ENCODE measurements around the gene NKX1-1.

NKX1-1 gene

GRCh38 chr4:1416948-1417260 lies 10.7 kb upstream of the NKX1-1 start:
- no peak for DNase-seq (ENCODE audit: low spot score)

GRCh38 chr4:1416051-1416947 lies 10.1 kb upstream of the NKX1-1 start:
- no peak for DNase-seq (ENCODE audit: low spot score)

- no peak for DNase-seq (ENCODE audit: low spot score)
Observed at GRCh38 chr4:1415681-1415981, 9.4 kb upstream of the NKX1-1 start.

GRCh38 chr4:1414831-1415680 lies 8.8 kb upstream of the NKX1-1 start:
- DNase-seq (ENCODE audit: low spot score), result no peak

DNA sequence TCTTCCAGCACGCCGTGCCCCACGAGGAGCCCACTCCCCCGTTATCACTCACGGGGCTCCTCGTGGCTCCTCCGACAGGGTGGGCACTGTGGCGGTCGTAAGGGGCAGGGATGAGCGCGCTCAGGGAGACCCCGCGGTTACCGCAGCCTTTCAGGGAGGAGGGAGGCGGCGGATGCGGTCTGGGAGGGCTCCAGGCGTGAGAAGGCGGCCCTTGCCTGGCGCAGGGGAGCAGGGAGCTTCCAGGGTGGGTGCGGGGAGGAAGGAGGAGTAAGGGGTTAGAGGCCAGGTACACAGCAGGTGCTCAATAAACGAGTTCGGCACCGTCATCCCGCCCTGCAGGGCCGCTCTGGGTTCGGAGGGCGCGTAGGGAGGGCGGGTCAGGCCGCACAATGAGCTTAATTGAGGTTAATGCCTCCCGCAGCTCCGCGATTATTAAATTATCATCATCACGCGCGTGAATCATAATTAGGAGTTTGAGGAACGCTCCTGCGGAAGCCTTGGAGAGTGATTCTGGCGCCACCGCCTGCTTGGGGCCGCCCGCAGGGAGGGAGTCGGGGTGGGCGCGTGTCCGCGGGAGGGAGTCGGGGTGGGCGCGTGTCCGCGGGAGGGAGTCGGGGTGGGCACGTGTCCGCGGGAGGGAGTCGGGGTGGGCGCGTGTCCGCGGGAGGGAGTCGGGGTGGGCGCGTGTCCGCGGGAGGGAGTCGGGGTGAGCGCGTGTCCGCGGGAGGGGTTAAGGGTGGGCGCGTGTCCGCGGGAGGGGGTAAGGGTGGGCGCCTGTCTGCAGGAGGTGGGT lies 7.6 kb upstream of the NKX1-1 start:
- DNase-seq (ENCODE audit: low spot score), result no peak

DNA sequence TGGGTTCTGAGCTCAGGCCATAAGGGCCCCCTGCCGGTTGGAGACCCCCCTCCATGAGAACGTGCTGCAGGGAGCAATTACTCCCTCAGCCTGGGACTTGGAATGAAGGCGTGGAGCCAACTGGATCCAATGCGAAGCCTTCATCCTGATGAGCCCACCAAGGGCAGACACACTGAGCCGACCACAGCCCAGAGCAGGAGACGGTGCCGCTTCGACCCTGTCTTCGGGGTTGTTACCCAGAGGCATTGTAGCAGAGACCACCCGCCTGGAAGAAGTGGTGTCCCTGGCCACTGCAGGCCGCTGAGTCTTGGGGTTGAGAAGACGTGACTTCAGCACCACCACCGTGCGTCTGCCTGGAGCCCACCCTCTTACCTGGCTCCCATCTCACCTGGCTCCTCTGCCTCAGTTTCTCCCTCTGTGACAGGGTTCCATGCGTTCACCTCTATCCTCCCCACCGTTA lies 7.0 kb upstream of the NKX1-1 start:
- no peak for DNase-seq (ENCODE audit: low spot score)

DNA sequence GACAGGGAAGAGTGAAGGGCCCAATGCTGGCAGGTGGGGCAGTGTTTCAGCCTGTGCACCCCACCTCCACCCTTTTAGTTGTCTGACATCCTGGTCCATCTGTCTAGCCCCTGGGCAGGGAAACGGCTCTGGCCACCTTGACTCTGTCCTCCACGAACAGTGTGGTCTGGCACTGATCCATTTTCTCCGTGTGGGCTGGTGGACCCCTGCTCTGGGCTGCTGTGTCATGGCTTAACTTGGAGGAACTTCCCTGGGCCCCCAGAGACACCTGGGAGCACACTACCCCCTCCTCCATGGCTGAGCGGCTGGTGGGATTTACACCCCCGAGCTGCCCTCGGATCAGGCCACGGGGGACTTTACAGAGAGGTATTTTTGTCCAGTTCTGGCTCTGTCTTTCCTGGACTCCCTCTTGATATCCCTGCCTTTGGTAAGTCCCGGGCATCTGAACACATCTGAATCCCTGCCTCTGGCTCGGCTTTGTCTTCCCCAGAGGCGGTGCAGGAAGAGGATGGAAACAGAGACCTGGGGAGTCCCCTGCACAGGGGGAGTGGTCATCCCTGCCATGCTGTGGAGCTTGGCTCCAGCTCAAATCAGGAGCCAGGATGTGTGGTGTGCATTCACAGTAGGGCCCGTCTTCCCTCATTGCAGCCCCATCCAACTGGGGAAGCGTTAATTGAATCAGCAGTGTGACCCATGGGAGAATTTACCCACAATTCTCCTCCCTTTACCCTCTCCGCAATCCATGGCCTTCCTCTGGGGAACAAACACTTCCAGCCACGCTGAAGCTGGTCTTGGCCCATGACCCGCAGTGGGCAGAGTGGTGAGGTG lies 6.3 kb upstream of the NKX1-1 start:
- DNase-seq (ENCODE audit: low spot score), result no peak

DNA sequence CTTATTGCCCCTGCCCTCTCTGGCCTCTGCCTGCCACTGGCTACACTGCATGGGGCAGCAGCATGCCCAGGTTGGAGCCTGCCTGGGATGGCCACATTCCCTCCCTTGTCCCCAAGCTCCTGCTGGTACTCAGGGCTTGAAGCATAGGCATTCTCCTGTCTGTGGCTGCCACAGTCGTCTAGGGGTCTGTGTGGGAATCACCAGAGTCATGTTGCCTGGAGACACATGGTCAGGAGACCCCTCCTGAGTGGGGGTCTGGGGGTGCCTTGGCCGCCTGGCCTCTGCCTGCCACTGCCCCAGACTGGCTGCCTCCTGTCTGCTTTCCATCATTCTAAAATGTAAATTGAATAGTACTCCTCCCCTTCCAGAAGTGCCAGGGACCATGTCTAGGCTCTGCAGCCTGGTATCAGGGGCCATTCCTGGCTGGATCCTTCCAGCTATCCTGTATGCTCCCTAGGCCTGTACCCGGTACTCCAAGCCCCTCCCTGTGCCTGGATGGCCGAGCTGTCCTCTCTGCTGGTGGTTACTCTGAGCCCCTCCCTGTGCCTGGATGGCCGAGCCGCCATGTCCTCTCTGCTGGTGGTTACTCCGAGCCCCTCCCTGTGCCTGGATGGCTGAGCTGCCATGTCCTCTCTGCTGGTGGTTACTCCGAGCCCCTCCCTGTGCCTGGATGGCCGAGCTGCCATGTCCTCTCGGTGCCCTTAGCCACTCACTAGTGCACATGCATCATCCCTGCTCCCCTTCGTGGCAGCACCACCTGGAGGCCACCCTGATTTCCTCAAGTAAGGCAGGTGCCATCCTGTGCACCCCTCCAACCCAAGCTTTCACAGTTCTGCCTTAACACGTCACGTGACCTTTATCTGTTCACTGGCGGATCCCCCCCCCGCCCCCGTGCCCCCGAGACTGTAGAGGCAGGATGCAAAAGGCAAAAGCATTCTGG lies 5.5 kb upstream of the NKX1-1 start:
- no peak for DNase-seq (ENCODE audit: low spot score)

DNA sequence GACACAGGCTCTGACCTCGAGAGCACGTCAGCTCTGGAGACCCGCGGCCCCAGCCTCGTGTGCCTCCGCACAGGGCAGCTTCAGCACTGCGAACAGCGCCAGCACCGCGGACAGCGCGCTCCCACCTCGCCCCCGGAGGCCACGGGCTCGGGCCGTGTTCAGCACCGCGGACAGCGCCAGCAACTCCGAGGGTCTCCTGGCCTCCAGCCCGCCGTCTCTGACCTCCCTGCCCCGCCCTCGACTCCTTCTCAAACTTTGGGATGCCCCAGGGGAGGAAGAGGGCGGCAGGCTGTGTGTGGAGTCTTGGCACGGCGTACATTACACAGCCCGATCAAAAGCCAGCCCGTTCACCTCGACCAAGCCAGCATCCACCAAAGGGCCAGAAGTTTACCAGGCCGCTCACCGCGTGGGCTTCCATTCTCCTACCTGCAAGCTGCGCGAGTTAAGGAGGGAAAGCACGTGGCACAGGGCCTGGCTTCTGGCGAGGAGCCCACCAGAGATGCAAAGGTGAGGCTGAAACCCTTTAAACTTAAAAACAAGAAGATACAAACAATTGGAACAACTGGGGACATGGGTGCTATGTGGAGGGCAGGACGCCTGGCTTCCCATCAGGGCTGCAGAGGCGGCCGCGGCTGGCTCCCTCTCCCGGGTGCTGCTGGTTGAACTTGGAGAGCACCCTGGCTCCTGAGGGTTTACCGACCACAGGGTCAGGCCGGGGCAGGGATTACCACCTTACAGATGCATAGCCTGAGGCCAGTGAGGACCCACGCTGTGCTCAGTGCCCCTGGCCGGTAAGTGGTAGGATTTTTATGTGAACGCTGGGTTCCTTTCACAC lies 4.5 kb upstream of the NKX1-1 start:
- DNase-seq (ENCODE audit: low spot score), result peak; percentile 24

- no peak for DNase-seq (ENCODE audit: low spot score)
Observed at GRCh38 chr4:1409491-1410425, 3.5 kb upstream of the NKX1-1 start.

GRCh38 chr4:1409079-1409478 lies 2.8 kb upstream of the NKX1-1 start:
- DNase-seq (ENCODE audit: low spot score), result no peak

DNA sequence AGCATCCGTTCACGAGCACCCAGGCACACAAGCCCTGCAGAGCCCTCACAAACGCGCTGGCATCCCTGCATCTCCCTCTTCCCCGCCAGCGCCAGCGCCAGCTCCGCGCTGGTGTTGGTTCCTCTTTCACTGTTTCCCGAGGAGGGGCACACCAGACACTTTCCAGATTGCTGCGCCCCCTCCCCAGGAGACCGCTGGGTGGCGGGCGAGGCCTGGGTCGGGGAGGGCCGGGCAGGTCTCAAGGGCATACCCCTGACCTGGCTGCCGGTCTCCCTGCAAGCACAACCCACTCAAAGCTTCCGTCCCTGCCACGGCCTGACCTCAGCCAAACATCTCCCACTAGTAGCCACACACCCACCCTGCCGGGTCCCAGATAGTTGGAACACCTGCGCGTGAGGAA lies 2.2 kb upstream of the NKX1-1 start:
- DNase-seq (ENCODE audit: low spot score), result no peak

DNA sequence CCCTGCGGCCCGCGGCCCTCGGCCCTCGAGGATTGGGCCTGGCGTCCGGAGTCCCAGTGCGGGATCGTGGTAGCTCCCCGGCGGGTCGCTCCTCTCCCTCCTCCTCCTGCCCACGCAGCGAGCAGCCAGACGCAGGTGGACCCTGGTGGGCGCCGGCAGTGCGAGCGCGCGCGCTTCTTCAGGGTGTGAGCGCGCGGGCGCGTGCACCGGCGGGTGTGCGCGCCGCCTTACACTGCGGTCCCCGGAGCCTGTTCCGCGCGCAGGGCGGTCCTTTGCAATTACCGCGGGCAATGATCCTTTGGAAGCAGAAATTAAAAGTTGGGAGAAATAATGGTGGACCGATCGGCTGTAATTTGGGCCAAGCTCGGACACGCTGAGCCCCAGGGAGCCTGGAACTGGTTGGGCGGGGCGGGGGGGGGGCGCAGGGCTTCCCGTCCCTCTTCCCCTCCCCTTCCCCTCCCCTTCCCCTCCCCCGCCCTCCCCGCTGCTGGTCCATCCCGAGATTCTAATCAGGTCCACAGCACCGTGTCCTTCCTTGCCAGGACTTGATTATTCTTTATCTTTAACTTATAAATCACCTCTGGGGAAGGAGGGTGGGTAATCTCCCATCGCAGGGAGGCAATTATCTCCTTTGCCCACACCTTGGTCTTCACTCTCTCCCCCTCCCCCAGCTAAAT lies 1.6 kb upstream of the NKX1-1 start:
- DNase-seq (ENCODE audit: low spot score), result no peak

DNA sequence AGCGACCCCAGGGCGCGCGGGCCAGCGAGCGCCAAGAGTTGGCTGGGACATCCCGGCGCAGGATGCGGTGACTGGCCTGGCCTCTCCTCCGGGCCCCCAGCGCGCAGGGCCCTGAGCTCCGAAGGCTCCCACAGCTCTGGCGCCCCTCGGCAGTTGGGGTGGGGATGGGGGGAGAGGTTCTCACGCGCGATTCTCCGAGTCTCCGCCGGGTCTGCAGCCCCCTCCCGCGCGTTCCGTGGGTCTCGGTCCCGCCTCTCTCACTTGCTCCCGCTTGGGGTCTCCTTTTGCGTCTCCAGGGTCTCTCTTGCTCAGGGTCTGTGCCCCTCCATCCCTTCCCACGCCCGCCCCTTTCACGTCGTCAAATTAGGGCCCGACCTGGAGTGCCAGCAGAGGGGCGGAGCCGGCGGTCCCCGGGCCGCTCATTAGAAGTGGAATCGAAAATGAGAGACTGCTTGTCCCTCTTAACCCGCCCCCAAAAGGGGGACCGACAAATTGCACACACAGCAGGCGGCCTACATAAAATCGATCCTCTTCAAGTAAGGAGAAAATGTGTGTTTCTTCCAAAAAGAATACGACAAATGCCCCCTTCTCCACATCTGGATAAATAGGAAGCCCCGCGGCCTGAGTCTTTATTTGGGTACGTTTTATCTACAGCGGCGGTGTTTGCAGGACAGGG lies 877 bp upstream of the NKX1-1 start:
- DNase-seq (ENCODE audit: low spot score), result no peak

DNA sequence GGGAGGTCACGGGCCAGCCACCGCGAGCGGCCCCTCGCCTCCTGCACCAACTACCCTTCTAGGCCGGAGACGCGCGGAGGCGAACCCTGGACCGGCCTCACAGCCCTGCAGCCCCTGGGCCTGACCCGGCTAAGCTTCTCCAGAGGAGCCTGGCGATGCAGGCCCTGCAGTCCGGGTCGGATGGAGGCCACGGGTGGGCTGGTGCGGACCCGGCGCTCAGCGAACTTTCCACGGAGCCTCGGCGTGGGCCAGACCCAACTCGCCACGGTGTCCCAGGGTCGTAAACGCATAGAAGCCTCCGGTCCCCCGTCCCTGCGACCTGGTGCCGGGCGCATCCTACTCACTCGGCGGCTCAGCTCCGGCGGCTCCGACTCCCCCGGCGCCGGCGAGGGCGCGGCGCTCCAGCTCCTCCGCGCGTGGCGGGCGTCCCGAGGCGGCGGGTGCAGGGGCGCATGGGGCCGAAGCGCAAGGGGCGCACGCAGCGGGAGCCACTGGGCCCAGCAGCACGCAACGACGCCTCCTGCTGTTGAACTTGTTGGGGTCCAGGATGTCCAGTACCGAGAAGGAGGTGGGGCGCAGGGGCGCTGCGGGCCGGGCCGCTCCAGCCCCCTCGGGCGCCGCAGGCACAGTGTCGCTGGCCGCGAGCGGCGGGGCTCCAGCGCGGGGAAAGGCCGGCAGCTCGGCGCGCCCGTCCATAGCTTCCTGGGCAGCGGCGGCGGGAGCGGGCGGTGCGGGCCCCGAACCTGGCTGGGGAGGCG lies 427 bp downstream of the NKX1-1 start:
- DNase-seq (ENCODE audit: low spot score), result no peak

- no peak for DNase-seq (ENCODE audit: low spot score)
Observed at GRCh38 chr4:1405254-1405635, 997 bp downstream of the NKX1-1 start.

Measured in cerebellar cortex (tissue), 1 donor.